Heart left ventricle (tissue), 13 donors: ENCODE data around the gene SLC38A2.

Experiments used
- POLR2A ChIP-seq, 2 donors: fragments of 450-650 bp; IDR thresholded peaks; one replicate each; pipeline ENCODE4 v1.6.1; 2017; ENCODE audit warnings: antibody characterized with exemption in 2 of 2, mild to moderate bottlenecking in 2 of 2, moderate library complexity in 2 of 2
- TF ChIP-seq, protein P1 (sequence below), 12 donors: fragments of 200-600 bp; sonication (generic) in 4 of 12; IDR thresholded peaks; one replicate each; pipeline versions ENCODE4 v1.5.0 to v1.8.0; 2018 to 2022; ENCODE audit warnings: antibody characterized with exemption in 12 of 12, mild to moderate bottlenecking in 5 of 12
- donor health status: ischemic (EF 13 %, LVEDD 7.1; RV severe dilation, severe dysfunction).
- donor health status: DM: no; HTN: yes; CAD: no.
- donor health status: DM: no; HTN: no; CAD: no.
- donor health status: ischemic (EF 25% LVEDD 6.9; RV normal size, moderate dysfunction).
- donor health status: ischemic (EF 25% LVEDD 5.7; RV mildly dilated, moderate dysfunction).
- donor health status: ischemic (EF 35%, LVEDD 5.7; RV mildly dilated, moderate dysfunction).
- donor health status: nonischemic (EF 11% LVEDD 7.7; RV severe dilation, severe dysfunction).
- donor health status: DM: yes; HTN: yes; CAD: no.
- donor health status: PGD.
- donor health status: ischemic (EF 29% LVEDD 5.4; RV normal size, mild dysfunction).
- donor health status: nonischemic (EF 23%, LVEDD 6.1; RV moderate dilation, normal function).

DNA sequence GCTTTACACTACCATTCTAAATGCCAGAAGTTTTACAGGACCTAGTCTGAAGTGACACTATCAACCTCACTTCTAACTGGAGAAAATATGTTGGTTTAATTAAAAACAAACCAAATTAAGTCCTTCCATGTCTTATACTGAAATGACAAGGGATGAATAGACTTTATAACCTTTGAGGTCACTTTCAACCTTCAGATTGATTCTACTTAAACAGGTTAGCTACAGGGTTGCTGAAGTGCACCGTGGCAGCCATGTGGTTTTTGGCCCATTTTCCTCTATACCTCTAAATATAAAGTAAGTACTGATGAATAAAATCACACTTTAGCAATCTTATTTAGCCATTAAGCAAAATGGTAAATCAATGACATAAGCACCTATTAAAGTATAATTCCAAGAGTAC lies 3.9 kb downstream of the SLC38A2 start:
- TF ChIP-seq, protein P1, sequence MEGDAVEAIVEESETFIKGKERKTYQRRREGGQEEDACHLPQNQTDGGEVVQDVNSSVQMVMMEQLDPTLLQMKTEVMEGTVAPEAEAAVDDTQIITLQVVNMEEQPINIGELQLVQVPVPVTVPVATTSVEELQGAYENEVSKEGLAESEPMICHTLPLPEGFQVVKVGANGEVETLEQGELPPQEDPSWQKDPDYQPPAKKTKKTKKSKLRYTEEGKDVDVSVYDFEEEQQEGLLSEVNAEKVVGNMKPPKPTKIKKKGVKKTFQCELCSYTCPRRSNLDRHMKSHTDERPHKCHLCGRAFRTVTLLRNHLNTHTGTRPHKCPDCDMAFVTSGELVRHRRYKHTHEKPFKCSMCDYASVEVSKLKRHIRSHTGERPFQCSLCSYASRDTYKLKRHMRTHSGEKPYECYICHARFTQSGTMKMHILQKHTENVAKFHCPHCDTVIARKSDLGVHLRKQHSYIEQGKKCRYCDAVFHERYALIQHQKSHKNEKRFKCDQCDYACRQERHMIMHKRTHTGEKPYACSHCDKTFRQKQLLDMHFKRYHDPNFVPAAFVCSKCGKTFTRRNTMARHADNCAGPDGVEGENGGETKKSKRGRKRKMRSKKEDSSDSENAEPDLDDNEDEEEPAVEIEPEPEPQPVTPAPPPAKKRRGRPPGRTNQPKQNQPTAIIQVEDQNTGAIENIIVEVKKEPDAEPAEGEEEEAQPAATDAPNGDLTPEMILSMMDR (IDR thresholded peaks at IDR 0.05) = no peak
- no peak for TF ChIP-seq POLR2A (IDR thresholded peaks at IDR 0.05)
